Stimulated activated CD4-positive, alpha-beta T cell treated with anti-CD3 and anti-CD28 coated beads, Interleukin-12 subunit alpha, Interleukin-12 subunit beta, amount 100 ng/mL, for 48 hours (primary cell): ENCODE results near the gene PIGR.

ENCODE experiments used
- DNase-seq, 3 donors: peaks; one replicate each; pipeline ENCODE4 v3.0.0-alpha.2; 2020; ENCODE audit warnings: low read depth in 2 of 3, low spot score in 1 of 3

PIGR gene

GRCh38 chr1:206911064-206911663 lies 35.1 kb downstream of the PIGR start:
- no peak for DNase-seq

DNA sequence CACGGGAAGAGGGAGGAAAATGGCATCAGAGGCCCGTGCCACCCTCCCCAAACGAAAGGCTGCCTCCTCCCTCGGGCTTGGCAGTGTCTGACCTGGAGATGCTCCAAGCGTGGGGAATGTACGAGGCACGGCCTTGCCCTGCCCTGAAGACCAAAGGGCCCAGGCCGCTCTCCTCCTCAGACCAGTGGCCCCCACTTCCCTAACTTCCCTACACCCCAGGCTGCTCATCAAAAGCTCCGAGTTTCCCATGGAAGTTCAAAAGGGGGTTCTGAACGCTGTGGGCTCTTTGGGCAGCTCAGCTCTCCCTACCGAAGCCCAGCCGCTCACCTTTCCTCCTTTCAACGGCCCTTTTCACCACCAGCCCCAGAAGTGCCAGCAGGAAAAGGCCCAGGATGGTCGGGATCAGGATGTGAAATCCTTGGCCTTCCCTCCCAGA lies 36.4 kb downstream of the PIGR start:
- DNase-seq: no peak

- DNase-seq: no peak
These were observed 36.9 kb downstream of the PIGR start for GRCh38 chr1:206909161-206909882.

DNA sequence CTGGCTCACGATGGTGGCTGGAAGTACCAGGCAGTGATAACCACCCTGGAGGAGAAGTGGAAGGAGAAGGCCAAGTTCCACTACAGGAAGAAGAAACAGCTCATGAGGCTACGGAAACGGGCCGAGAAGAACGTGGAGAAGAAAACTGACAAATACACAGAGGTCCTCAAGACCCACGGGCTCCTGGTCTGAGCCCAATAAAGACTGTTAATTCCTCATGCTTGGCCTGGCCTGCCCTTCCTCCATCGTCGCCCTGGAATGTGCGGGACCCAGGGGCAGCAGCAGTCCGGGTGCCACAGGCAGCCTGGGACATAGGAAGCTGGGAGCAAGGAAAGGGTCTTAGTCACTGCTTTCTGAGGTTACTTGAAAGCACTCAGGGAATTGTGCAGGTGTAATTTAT lies 38.2 kb downstream of the PIGR start:
- DNase-seq: no peak

GRCh38 chr1:206907304-206907991 lies 38.8 kb downstream of the PIGR start:
- DNase-seq: no peak

DNA sequence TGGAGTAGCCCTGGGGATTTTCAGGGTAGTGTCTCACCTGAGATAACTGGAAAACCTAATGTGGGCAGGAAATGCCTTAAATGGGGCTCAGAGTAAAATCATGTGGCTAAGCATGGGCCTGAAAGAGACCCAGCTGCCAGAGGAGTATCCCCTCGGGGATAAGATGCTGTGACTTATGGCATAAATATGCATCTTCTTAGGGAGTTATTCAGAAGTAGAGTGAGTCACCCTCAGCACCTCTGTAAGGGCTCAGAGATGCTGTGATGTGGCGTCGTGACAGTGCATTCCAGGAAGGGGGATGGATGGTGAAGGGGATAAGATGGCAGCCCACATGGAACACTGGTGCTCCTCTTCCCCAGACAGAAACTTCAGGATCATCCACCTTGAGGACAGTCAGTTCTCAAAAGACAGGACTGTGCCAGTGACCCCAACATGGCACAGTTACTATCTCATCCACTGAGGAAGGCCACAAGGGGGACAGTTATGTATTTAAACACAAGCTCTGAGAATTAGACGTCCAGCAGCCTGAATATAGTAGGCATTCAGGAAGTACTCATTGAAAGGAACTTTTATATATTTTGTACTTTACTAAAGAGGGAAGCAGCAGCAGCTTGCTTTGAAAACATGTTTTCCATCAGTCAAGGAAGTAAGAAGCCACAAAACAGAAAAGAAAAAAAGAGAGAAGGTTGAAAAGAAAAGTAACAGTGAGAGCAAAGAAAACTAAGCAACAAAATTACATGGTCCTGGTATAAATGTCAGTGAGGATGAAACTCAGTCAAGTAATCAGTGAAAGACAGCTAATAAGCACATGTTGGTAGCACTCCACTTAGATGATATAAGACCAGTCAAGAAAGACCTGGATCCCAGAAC lies 40.7 kb downstream of the PIGR start:
- peak in 1 of 3 donors; percentile 44 for DNase-seq

DNA sequence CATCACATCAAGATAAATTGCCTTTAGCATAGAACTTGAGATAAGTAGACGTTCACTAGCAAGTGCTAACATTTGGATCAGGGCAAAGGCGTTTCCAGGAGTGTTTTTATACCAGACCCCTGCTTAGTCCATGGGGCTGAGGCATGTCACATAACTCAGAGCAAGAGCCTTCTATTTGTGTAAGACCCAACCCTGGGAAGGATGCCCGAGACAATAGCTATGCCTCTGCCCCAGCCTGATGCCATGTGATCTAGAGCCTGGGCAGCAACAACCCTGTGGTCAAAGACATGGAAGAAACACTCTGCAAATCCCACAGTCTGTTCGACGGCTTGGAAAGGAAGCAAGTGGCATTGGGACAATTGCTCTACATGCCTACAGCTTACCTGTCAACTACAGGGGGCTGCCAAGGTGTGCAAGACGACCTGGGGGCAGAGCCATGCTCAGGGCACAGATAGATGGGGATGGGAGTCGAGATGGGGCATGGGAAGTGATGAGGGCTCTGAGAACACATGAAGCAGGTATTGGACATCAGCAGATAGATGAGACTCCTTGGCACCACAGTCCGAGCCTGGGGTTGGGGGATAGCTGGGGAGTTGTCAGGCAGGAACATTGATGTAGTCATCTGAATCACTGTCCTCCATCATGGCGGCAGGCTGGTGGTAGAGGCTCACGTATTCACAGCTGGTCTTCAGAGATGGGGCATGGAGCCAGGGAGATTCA lies 41.7 kb downstream of the PIGR start:
- DNase-seq: no peak

- no peak for DNase-seq
These were observed 42.6 kb downstream of the PIGR start for GRCh38 chr1:206903687-206904086.

DNA sequence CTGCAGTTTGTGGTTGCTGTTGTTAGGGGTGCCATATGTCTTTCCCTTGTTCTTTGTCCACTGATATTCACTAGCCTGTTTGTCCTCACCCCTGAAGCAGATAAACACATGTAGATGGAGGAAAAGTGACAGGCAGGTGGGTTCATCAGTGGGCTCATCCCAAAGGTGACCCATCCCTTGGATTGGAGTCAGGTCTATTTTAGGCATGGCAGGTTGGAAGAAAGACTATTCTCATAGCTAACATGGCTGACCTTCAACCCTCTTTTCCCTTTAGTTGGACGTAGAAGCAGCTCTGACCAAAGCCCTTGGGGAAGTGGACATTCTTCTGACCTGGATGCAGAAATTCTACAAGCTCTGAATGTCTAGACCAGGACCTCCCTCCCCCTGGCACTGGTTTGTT lies 43.6 kb downstream of the PIGR start:
- no peak for DNase-seq

DNA sequence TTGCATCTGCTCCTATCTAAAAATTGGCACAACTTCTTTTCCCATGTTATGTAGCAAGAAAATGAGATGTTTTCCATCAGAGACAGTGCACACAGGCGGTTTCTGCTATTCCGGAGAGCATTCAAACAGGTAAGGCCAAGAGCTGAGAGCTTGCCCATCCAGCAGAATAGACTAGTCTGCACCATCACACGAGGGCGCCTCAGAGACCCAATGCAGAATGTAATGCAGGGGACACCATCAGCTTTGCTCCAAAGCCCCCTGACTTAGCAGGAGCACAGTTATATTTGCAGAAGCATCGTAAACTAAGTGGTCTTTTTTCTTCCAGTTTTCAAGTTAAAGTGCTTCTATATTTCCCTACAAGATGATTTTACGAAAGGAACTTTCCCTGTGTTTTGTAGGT lies 44.3 kb downstream of the PIGR start:
- no peak for DNase-seq

- DNase-seq: no peak
These were observed 46.1 kb downstream of the PIGR start for GRCh38 chr1:206900149-206900548.

DNA sequence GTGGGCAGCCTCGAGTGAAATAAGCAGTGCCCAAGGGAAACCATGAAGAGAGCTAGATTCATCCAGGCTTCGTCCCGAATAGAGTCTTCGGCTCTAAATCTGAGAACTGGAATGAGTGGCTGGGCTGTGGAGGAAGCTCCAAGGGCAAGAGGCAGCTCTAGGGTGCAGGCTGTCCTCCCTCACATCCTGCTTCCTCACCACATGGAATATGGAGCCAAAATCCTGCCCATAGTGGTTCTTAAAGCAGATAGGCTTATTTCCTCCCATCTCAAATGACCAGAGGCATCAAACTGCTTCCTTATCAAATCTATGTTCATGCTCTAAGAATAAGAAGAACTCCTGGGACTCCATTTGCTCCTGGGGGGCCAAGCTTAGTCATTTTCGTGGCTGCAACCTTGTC lies 46.5 kb downstream of the PIGR start:
- DNase-seq: no peak

DNA sequence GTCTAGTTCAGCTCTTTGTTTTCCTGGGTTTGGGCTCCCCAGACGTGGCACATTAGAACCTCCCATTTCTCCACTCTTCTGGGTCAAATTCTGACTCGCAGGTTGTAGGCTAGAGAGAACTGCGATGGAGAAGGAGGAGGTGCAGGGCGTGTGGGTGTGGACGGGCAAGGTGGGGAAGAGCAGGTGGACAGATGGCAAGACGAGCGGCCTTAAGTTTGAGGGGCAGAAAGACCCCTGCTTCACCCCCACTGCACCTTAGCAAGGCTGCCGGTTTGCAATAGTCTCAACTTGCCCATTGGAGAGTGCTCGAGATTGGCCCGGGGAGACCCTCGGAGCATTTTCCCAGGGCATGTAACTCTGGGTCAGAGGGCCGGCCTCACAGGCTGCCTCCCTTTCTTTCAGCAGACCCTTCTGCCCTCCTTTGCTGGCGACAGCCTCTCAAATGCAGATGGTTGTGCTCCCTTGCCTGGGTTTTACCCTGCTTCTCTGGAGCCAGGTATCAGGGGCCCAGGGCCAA lies 47.3 kb downstream of the PIGR start:
- no peak for DNase-seq

GRCh38 chr1:206898089-206898914 lies 48.0 kb downstream of the PIGR start:
- DNase-seq: no peak

DNA sequence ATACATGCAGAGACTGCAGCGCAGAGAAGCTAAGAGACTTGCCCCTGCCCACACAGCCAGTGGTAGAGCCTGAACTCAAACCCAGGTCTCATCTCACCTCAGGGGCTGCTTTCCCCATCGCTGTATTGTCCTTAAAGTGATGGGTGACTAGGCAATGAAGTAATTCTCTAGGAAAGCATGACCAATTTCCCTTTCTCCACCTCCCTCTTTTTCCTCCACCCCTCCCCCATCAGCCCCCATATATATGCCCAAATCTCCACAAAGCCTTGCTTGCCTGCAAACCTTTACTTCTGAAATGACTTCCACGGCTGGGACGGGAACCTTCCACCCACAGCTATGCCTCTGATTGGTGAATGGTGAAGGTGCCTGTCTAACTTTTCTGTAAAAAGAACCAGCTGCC lies 49.1 kb downstream of the PIGR start, which contains the start of gene IL24:
Gene IL24, plus strand, starts transcription at position 269 of the 400 bp plus-strand sequence. CDS start 390 bp downstream, outside the sequence.
- peak; percentile 72 to 80 (median 73) for DNase-seq

DNA sequence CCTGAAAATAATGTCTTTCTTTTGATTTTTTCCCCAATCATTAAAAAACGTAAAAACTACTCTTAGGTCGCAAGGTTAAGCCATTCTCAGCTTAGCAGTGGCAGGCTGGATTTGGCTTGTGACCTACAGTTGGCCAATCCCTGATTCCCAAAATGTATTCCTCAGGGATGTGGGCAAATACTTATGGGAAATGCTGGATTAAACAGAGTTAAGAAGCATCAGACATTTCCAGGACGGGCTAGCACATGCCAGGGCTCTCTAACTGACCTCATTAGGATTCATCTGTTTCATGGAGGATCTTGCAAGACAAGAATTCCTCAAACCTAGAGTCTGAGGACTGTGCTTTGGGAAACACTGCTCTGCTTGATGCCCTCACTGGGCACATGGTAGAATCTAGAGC lies 50.0 kb downstream of the PIGR start:
- no peak for DNase-seq

GRCh38 chr1:206895837-206896242 lies 50.4 kb downstream of the PIGR start:
- DNase-seq: no peak

GRCh38 chr1:206895325-206895724 lies 50.9 kb downstream of the PIGR start:
- no peak for DNase-seq

GRCh38 chr1:206893380-206893779 lies 52.9 kb downstream of the PIGR start:
- no peak for DNase-seq
